Measurements from ENCODE around the gene THG1L.

- no peak for TF ChIP-seq CTCF (IDR thresholded peaks at IDR 0.05)
- no peak for TF ChIP-seq POLR2A (IDR thresholded peaks at IDR 0.05)
- TF ChIP-seq EP300 (IDR thresholded peaks at IDR 0.05): no peak
These were observed 48.0 kb downstream of the THG1L start for GRCh38 chr5:157779221-157779620.
